Osteoblast (primary cell): ENCODE results near the gene CASZ1. TPM values are rescaled to one million over a fixed set of nuclear protein-coding genes. Genes with fewer than 3 reads are reported as not detected.

Experiments used
- DNase-seq: peaks from one replicate; pipeline ENCODE4 v3.0.0; 2011; ENCODE audit warnings: low spot score, mixed read lengths; ENCODE audit not compliant: insufficient read length; ENCODE audit errors: missing footprints
- H2AFZ ChIP-seq: 2 replicates; pipeline ENCODE4 v1.6.0; 2011; ENCODE audit warnings: mild to moderate bottlenecking, low read length
- H3K27ac ChIP-seq: 2 replicates; pipeline ENCODE4 v1.5.1; 2011; ENCODE audit warnings: mild to moderate bottlenecking, low read depth, low read length, moderate library complexity
- H3K27me3 ChIP-seq: 2 replicates; pipeline ENCODE4 v1.6.0; 2012; ENCODE audit warnings: mild to moderate bottlenecking, control low read depth, inconsistent platforms, low read length, moderate library complexity; ENCODE audit not compliant: insufficient read depth
- H3K36me3 ChIP-seq: 2 replicates; pipeline ENCODE4 v1.5.1; 2011; ENCODE audit warnings: mild to moderate bottlenecking, low read length, control low read depth, moderate library complexity; ENCODE audit not compliant: insufficient read depth
- H3K4me1 ChIP-seq: 2 replicates; pipeline ENCODE4 v1.5.1; 2011; ENCODE audit warnings: mild to moderate bottlenecking, low read length, control low read depth, moderate library complexity; ENCODE audit not compliant: insufficient read depth
- H3K4me2 ChIP-seq: 2 replicates; pipeline ENCODE4 v1.6.0; 2011; ENCODE audit warnings: mild to moderate bottlenecking, low read length; ENCODE audit not compliant: insufficient read depth
- H3K4me3 ChIP-seq: fragments of 200-600 bp; sonication (generic); 3 replicates; pipeline ENCODE4 v1.5.1; 2012; ENCODE audit warnings: mild to moderate bottlenecking, low read length, inconsistent platforms; ENCODE audit not compliant: insufficient read depth
- H3K79me2 ChIP-seq: 2 replicates; pipeline ENCODE4 v1.6.0; 2012; ENCODE audit warnings: mild to moderate bottlenecking, low read length, control low read depth, inconsistent platforms; ENCODE audit not compliant: insufficient read depth
- H3K9me3 ChIP-seq: 2 replicates; pipeline ENCODE4 v1.5.1; 2011; ENCODE audit warnings: low read depth, low read length, control low read depth
- H4K20me1 ChIP-seq: 2 replicates; pipeline ENCODE4 v1.6.0; 2012; ENCODE audit warnings: mild to moderate bottlenecking, low read length, control low read depth; ENCODE audit not compliant: insufficient read depth
- total RNA-seq: library from RNA; depleted of rRNA; stranded (reverse); fragments of >200 nt; gene quantifications from 2 replicates; pipeline ENCODE4 v1.2.3, GENCODE V29; 2012
- TF ChIP-seq, protein P1 (sequence below): IDR thresholded peaks from 2 replicates; pipeline ENCODE4 v1.5.1; 2011; ENCODE audit warnings: mild to moderate bottlenecking, low read depth, low read length, moderate library complexity; ENCODE audit errors: extremely low read depth

The CASZ1 gene
- total RNA-seq, 1 donor: 0.36 TPM

DNA sequence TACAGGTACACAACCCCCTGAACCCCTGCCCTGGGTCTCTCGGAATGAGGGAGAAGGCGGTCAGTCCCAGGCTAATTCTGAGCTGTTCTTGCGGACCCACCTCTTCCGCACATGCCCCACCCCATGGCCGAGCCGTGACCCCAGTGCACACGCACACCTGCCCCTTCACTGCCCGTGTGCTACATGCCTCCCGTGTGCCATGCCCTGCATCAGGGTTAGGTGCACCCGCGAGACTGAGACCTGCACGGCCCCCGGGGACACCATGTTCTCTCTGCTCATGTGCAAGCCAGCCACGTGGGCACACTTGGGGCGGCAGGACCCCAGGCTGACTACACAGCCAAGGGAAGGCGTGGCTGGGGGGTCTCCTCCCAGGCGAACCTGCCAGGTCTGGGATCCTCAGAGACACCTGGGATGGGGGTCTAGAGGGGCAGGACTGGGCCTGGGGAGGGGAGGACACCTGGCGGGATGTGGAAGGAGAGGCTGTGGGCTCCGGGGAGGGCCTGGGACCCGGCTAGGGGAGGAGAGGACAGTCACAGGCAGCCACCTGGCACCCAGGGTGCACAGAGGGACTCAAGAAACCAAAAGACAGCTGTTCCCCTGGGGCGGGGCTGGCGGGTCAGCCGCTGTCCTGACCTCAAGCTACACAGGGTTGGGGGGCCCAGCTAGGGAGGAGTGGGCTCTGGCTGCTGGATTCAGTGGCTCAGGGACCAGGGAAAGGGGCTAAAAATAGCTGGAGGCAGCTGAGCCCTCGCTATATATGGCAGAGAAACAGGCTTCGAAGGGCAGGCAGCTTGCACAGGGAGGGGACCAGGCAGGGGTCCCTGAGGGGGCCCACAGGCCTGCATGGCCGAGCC, 133.4 kb downstream of the CASZ1 start:
- no peak for DNase-seq
- Histone ChIP-seq H3K4me2 (peak overlapping the region; percentile 55), H3K36me3 (no peaks in the 10 kb centered on the region), H2AFZ (peak overlapping the region; percentile 62), H3K4me3 (peak overlapping the region; percentile 33), H3K27me3 (no peaks in the 10 kb centered on the region), H3K9me3 (no peaks in the 10 kb centered on the region), H3K27ac (no peak overlapping the region), H3K4me1 (no peaks in the 10 kb centered on the region), H3K79me2 (no peaks in the 10 kb centered on the region), H4K20me1 (no peaks in the 10 kb centered on the region)
- TF ChIP-seq, protein P1, sequence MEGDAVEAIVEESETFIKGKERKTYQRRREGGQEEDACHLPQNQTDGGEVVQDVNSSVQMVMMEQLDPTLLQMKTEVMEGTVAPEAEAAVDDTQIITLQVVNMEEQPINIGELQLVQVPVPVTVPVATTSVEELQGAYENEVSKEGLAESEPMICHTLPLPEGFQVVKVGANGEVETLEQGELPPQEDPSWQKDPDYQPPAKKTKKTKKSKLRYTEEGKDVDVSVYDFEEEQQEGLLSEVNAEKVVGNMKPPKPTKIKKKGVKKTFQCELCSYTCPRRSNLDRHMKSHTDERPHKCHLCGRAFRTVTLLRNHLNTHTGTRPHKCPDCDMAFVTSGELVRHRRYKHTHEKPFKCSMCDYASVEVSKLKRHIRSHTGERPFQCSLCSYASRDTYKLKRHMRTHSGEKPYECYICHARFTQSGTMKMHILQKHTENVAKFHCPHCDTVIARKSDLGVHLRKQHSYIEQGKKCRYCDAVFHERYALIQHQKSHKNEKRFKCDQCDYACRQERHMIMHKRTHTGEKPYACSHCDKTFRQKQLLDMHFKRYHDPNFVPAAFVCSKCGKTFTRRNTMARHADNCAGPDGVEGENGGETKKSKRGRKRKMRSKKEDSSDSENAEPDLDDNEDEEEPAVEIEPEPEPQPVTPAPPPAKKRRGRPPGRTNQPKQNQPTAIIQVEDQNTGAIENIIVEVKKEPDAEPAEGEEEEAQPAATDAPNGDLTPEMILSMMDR: no peak

DNA sequence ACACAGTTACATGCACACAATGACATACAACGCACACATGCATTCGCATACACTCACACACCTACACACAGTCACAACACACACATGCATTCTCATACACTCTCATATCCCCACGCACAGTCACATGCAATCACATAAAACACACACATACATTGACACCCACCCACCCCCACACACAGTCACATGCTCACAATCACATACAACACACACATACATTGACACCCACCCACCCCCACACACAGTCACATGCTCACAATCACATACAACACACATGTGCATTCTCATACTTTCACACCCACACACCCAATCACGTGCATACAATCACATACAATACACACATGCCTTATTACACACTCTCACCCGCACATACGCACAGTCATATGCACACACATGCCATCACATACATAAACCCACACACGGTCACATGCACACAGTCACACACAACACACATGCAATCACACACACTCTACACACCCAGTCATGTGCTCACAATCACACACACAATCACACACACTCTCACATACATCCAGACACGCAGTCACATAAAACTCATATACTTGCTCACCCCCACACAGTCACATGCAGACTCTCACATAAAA, 134.3 kb downstream of the CASZ1 start:
- Histone ChIP-seq H4K20me1 (no peaks in the 10 kb centered on the region), H3K4me2 (no peak overlapping the region), H3K36me3 (no peaks in the 10 kb centered on the region), H3K27ac (no peak overlapping the region), H3K79me2 (no peaks in the 10 kb centered on the region), H3K4me3 (no peak overlapping the region), H3K4me1 (no peaks in the 10 kb centered on the region), H3K9me3 (no peaks in the 10 kb centered on the region), H2AFZ (no peak overlapping the region), H3K27me3 (no peaks in the 10 kb centered on the region)
- DNase-seq: no peak
- TF ChIP-seq, protein P1: no peak

DNA sequence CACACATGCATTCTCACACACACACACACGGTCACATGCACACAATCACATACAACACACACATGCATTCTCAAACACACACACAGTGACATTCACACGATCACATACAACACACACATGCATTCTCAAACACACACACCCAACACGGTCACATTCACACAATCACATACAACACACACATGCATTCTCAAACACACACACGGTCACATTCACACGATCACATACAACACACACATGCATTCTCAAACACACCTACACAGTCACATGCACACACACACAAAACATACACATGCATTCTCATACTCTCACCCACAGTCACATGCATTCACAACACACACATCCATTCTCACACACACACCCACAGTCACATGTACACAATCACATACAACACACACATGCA, 135.0 kb downstream of the CASZ1 start:
- no peak for DNase-seq
- Histone ChIP-seq H3K4me1 (no peaks in the 10 kb centered on the region), H3K36me3 (no peaks in the 10 kb centered on the region), H2AFZ (no peak overlapping the region), H3K4me2 (no peak overlapping the region), H4K20me1 (no peaks in the 10 kb centered on the region), H3K79me2 (no peaks in the 10 kb centered on the region), H3K27ac (no peak overlapping the region), H3K9me3 (no peaks in the 10 kb centered on the region), H3K27me3 (no peaks in the 10 kb centered on the region), H3K4me3 (no peak overlapping the region)
- TF ChIP-seq, protein P1: no peak

DNA sequence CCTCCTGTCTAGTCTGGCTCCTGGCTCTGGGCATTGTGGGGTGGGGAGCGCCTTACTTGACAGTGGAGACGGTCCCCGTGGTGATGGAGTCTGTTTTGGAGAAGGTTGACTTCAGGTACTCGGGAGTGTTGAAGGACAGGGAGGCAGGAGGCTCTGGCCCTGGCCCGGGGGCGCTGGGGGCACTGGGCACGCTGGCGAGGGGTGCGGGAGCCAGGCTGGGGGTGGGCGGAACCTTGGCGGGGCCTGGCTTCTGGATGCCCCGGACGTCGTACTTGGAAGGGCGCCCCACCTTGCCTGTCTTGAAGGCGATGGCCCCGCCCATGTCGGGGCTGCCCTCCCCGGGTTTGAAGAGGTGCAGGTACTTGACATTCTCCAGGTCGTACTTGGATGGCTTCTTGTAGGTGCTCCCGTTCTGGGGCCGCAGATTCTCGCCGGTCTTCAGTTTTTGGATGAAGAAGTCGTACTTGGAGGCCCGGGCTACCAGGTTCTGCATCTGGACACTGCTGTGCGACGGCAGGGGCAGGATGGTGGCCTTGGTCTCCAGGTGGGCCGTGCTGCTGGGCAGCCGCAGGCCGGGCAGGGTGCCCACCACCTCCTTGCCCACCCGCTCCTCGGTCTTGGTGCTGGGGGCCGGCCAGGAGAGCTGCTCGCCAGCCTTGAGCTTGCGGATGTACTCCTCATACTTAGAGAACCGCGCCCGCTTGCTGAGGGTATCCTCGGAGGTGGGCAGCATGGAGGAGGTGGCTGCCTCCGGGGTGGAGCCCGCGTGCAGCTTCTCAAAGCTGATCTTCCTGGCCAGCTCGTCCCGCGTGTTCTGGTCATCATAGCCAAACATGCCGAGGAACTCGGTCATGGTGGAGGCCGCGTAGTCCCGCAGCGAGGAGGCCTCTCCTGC, 136.6 kb downstream of the CASZ1 start:
- H3K27ac ChIP-seq: no peak overlapping the region
- H4K20me1 ChIP-seq: no peaks in the 10 kb centered on the region
- no peak overlapping the region for H3K4me2 ChIP-seq
- no peaks in the 10 kb centered on the region for H3K36me3 ChIP-seq
- no peak for DNase-seq
- no peaks in the 10 kb centered on the region for H3K27me3 ChIP-seq
- no peak overlapping the region for H3K4me3 ChIP-seq
- H2AFZ ChIP-seq: no peak overlapping the region
- TF ChIP-seq, protein P1: no peak
- H3K4me1 ChIP-seq: no peaks in the 10 kb centered on the region
- no peaks in the 10 kb centered on the region for H3K9me3 ChIP-seq
- no peaks in the 10 kb centered on the region for H3K79me2 ChIP-seq
